ENCODE data around the gene LIN28A.

- TF ChIP-seq POLR2A (IDR thresholded peaks at IDR 0.05) (no peak), CTCF (IDR thresholded peaks at IDR 0.05) (no peak), POLR2AphosphoS5 (IDR thresholded peaks at IDR 0.05) (no peak)
These were observed 65.4 kb downstream of the LIN28A start for GRCh38 chr1:26475989-26476388.

Measured in gastroesophageal sphincter (tissue), 3 donors.